Mesothelial cell of epicardium (in vitro differentiated cells): ENCODE measurements around the gene ST14. TPM values are rescaled to one million over a fixed set of nuclear protein-coding genes. Genes with fewer than 3 reads are reported as not detected.

Experiments used
- DNase-seq, 2 experiments: peaks; one replicate each; pipeline ENCODE4 v3.0.0; 2021; ENCODE audit warnings: low spot score in 2 of 2; ENCODE audit not compliant: unreplicated experiment in 2 of 2
- H3K27ac Mint-ChIP-seq: 2 replicates; pipeline ENCODE4 v1.8.0; 2021; ENCODE audit warnings: mixed read lengths
- H3K27me3 Mint-ChIP-seq: 2 replicates; pipeline ENCODE4 v1.8.0; 2021; ENCODE audit warnings: low read depth, mixed read lengths
- H3K36me3 Mint-ChIP-seq: 2 replicates; pipeline ENCODE4 v1.8.0; 2021; ENCODE audit warnings: mixed read lengths
- H3K4me1 Mint-ChIP-seq: 2 replicates; pipeline ENCODE4 v1.8.0; 2021; ENCODE audit warnings: mixed read lengths
- H3K4me3 Mint-ChIP-seq: 2 replicates; pipeline ENCODE4 v1.8.0; 2021; ENCODE audit warnings: mild to moderate bottlenecking, moderate library complexity, mixed read lengths
- H3K9me3 Mint-ChIP-seq: 2 replicates; pipeline ENCODE4 v1.8.0; 2021; ENCODE audit warnings: mixed read lengths
- total RNA-seq: library from RNA; stranded (reverse); gene quantifications from 3 replicates; pipeline ENCODE4 v1.2.1, GENCODE V29; 2021
- TF ChIP-seq, protein P1 (sequence below): fragments of 200-600 bp; sonication (generic); IDR thresholded peaks from one replicate; pipeline ENCODE4 v1.5.0; 2021; ENCODE audit warnings: antibody characterized with exemption; ENCODE audit not compliant: unreplicated experiment

The ST14 gene
- total RNA-seq, 1 donor from 2014 or later, result 39.6 TPM

DNA sequence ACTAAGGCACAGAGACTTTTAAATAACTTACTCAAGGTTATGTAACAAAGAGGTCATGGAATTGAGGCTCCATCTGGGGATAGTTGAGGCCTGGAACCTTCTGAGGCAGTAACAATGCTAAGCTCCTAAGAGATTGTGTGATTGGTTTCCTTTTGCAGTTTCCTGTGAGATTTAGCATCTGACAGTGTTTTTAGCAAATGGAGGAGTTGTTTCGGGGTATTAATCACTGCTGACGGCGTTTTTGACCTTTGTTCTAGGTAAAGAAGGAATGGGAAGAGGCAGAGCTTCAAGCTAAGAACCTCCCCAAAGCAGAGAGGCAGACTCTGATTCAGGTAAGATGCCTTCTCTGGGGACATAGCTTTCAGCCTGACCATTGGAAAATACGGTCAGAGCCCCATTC lies 32.1 kb upstream of the ST14 start:
- Mint-ChIP-seq H3K36me3 (peaks cover 41% of the 10 kb centered on the region), H3K27me3 (no peaks in the 10 kb centered on the region), H3K4me3 (no peak overlapping the region), H3K4me1 (peaks cover 21% of the 10 kb centered on the region), H3K9me3 (no peaks in the 10 kb centered on the region), H3K27ac (no peak overlapping the region)
- TF ChIP-seq, protein P1, sequence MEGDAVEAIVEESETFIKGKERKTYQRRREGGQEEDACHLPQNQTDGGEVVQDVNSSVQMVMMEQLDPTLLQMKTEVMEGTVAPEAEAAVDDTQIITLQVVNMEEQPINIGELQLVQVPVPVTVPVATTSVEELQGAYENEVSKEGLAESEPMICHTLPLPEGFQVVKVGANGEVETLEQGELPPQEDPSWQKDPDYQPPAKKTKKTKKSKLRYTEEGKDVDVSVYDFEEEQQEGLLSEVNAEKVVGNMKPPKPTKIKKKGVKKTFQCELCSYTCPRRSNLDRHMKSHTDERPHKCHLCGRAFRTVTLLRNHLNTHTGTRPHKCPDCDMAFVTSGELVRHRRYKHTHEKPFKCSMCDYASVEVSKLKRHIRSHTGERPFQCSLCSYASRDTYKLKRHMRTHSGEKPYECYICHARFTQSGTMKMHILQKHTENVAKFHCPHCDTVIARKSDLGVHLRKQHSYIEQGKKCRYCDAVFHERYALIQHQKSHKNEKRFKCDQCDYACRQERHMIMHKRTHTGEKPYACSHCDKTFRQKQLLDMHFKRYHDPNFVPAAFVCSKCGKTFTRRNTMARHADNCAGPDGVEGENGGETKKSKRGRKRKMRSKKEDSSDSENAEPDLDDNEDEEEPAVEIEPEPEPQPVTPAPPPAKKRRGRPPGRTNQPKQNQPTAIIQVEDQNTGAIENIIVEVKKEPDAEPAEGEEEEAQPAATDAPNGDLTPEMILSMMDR, result no peak
- no peak for DNase-seq

DNA sequence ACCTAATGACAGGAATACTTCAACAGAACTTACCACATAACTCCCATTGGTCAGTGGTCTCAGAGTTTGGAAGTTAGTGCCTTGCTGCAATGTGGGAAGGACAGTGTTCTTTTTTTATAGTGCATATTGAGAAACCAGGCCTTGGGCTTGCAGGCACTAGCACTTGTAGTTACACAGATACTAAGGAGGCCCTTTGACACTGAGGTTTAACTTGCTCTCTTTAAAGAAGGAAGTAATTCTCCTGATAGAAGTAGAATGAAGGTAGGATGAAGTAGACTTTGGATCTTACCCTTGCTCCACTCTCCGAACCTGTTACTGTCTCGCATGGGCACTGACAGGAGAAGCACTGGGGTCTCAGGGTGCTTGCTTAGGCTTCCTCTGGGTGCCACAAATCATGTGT lies 31.0 kb upstream of the ST14 start:
- TF ChIP-seq, protein P1, result no peak
- H3K27me3 Mint-ChIP-seq, result no peaks in the 10 kb centered on the region
- H3K4me3 Mint-ChIP-seq, result no peak overlapping the region
- H3K4me1 Mint-ChIP-seq, result peaks cover 21% of the 10 kb centered on the region
- H3K9me3 Mint-ChIP-seq, result no peaks in the 10 kb centered on the region
- no peak overlapping the region for H3K27ac Mint-ChIP-seq
- no peak for DNase-seq
- H3K36me3 Mint-ChIP-seq, result peaks cover 40% of the 10 kb centered on the region

DNA sequence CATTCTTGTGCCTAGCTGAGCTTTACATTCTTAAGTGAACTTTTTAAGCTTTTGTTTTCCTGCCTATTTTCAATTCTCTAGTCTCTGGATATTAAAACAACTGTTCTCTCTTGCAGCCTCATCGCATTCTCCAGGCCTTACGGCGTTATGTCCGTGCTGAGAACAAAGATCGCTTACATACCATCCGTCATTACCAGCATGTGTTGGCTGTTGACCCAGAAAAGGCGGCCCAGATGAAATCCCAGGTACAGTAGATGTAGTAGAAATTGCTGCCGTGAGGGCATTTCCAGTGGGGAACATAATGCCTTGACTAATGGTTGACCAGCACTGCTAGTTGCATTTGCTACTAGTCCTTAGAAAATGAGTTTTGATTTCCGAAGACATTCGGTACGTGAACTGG lies 29.7 kb upstream of the ST14 start:
- H3K27me3 Mint-ChIP-seq, result no peaks in the 10 kb centered on the region
- H3K4me1 Mint-ChIP-seq, result peaks cover 9% of the 10 kb centered on the region
- no peak overlapping the region for H3K4me3 Mint-ChIP-seq
- no peaks in the 10 kb centered on the region for H3K9me3 Mint-ChIP-seq
- peaks cover 40% of the 10 kb centered on the region for H3K36me3 Mint-ChIP-seq
- TF ChIP-seq, protein P1, result no peak
- H3K27ac Mint-ChIP-seq, result no peak overlapping the region
- DNase-seq, result no peak

DNA sequence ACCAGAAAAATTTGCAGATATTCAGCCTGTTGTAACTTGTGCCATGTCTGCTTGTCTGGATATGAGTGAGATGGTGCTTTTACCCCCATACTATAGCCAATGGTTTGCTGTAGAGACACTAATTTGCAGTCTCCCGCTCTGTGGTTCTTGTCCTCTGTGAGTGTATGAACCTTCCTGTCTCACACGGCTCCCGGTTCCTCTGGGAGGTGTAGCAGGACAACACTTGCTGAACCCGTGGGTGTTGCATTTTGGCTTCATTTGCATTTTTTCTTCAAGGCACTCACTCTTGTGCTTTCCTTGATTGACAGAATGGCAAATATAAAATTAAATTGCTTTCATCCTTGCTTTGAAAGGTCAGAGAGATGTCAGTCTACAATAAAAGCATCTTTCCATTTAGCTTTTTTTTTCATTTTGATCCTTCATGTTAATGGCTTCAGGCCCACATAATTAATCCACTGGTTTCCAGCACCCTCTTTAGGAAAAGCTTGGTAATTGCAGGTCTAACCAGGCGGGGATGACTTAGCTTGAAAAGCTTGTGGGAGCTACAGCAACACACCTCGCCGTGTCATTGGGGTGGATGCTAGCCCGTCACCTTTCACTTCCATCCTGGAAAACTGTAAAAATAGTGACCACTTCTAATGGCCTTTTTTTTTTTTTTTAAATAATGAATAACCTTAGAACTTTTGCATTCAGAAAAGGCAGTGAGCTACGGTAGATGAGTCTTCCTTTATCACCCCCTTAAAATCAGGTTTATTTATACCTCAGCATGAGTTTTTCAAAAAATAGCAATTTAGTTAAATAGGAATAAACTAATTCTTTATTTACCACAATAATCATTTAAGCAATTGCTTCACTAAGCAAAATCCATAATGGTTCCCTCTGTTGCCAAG lies 27.4 kb upstream of the ST14 start:
- H3K4me1 Mint-ChIP-seq, result no peaks in the 10 kb centered on the region
- no peaks in the 10 kb centered on the region for H3K27me3 Mint-ChIP-seq
- H3K9me3 Mint-ChIP-seq, result no peaks in the 10 kb centered on the region
- H3K27ac Mint-ChIP-seq, result no peak overlapping the region
- H3K4me3 Mint-ChIP-seq, result no peak overlapping the region
- peak in 1 of 2 experiments; percentile 54 for DNase-seq
- TF ChIP-seq, protein P1, result peak; percentile 79
- H3K36me3 Mint-ChIP-seq, result peaks cover 44% of the 10 kb centered on the region

DNA sequence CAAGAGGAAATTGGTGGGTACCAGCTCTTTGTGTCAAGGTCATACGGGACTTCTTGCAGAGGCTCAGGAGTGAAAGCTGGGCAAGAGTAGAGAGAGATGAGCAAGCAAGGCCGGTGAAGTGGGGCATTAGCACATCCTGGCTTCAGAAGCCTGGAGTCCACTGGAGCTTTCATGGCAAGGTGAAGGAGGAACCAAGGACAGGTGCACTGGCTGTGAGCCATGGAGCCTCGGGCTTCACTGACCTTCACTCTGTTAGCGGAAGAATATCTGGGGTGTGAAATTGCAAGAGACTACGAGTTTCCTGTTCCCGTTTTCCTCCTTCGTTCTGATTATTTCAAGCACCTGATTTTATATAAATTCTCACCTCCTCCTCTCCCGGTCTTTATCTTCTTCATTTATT lies 25.9 kb upstream of the ST14 start:
- Mint-ChIP-seq H3K27ac (no peak overlapping the region), H3K9me3 (no peaks in the 10 kb centered on the region), H3K36me3 (peaks cover 51% of the 10 kb centered on the region), H3K4me1 (no peaks in the 10 kb centered on the region), H3K4me3 (no peak overlapping the region), H3K27me3 (no peaks in the 10 kb centered on the region)
- no peak for DNase-seq
- TF ChIP-seq, protein P1, result no peak
